GM18498 (cell line): ENCODE results near the gene GPATCH2L.
A peak's percentile ranks its signal among the peaks of the same experiment; 100 is the strongest.

ENCODE experiments used
- ATAC-seq: cut with Tn5 transposase; IDR thresholded peaks from one replicate; pipeline ENCODE4 v1.9.1; 2021; ENCODE audit warnings: mild to moderate bottlenecking, moderate library complexity; ENCODE audit not compliant: unreplicated experiment

GPATCH2L gene

GRCh38 chr14:76135722-76136121, 16.0 kb upstream of the GPATCH2L start:
- no peak for ATAC-seq

GRCh38 chr14:76136476-76137110, 15.1 kb upstream of the GPATCH2L start:
- ATAC-seq: no peak

- ATAC-seq: no peak
Observed at GRCh38 chr14:76138119-76138757, 13.5 kb upstream of the GPATCH2L start.

GRCh38 chr14:76138758-76139723, 12.7 kb upstream of the GPATCH2L start:
- no peak for ATAC-seq

- ATAC-seq: no peak
Observed at GRCh38 chr14:76143642-76144041, 8.1 kb upstream of the GPATCH2L start.

GRCh38 chr14:76146976-76147375, 4.7 kb upstream of the GPATCH2L start:
- ATAC-seq: no peak

- no peak for ATAC-seq
Observed at GRCh38 chr14:76149196-76149595, 2.5 kb upstream of the GPATCH2L start.

GRCh38 chr14:76152333-76152681, 585 bp downstream of the GPATCH2L start:
- ATAC-seq: peak; percentile 64

GRCh38 chr14:76153919-76154318, 2.2 kb downstream of the GPATCH2L start:
- ATAC-seq: no peak

GRCh38 chr14:76154539-76155126, 2.9 kb downstream of the GPATCH2L start:
- no peak for ATAC-seq

GRCh38 chr14:76163668-76164363, 12.1 kb downstream of the GPATCH2L start:
- ATAC-seq: no peak

- ATAC-seq: no peak
Observed at GRCh38 chr14:76168531-76168930, 16.8 kb downstream of the GPATCH2L start.

GRCh38 chr14:76169776-76170175, 18.1 kb downstream of the GPATCH2L start:
- no peak for ATAC-seq

- no peak for ATAC-seq
Observed at GRCh38 chr14:76174982-76175381, 23.3 kb downstream of the GPATCH2L start.

- no peak for ATAC-seq
Observed at GRCh38 chr14:76175942-76176341, 24.2 kb downstream of the GPATCH2L start.

- ATAC-seq: no peak
Observed at GRCh38 chr14:76181546-76181945, 29.8 kb downstream of the GPATCH2L start.

GRCh38 chr14:76186308-76187027, 34.7 kb downstream of the GPATCH2L start:
- ATAC-seq: peak; percentile 80

GRCh38 chr14:76191297-76191696, 39.6 kb downstream of the GPATCH2L start:
- ATAC-seq: no peak

GRCh38 chr14:76193696-76194095, 42.0 kb downstream of the GPATCH2L start:
- ATAC-seq: no peak

GRCh38 chr14:76194327-76194726, 42.6 kb downstream of the GPATCH2L start:
- no peak for ATAC-seq
